HG02571 (cell line): ENCODE results near the gene SLC48A1.

Source experiments
- ATAC-seq: cut with Tn5 transposase; IDR thresholded peaks from one replicate; pipeline ENCODE4 v1.9.1; 2021; ENCODE audit warnings: mild to moderate bottlenecking, moderate library complexity; ENCODE audit not compliant: unreplicated experiment

Gene SLC48A1

GRCh38 chr12:47776471-47777143 is 3.6 kb downstream of the SLC48A1 start:
- ATAC-seq, result no peak

- ATAC-seq, result no peak
These were observed 4.1 kb downstream of the SLC48A1 start for GRCh38 chr12:47777151-47777550.

- ATAC-seq, result no peak
These were observed 4.9 kb downstream of the SLC48A1 start for GRCh38 chr12:47777741-47778558.

GRCh38 chr12:47778881-47779280 is 5.8 kb downstream of the SLC48A1 start:
- ATAC-seq, result no peak

GRCh38 chr12:47779301-47779942 is 6.4 kb downstream of the SLC48A1 start:
- peak; percentile 69 for ATAC-seq

- no peak for ATAC-seq
These were observed 7.0 kb downstream of the SLC48A1 start for GRCh38 chr12:47779943-47780504.

GRCh38 chr12:47781479-47782371 is 8.7 kb downstream of the SLC48A1 start:
- ATAC-seq, result no peak

- ATAC-seq, result no peak
These were observed 9.3 kb downstream of the SLC48A1 start for GRCh38 chr12:47782372-47782770.

GRCh38 chr12:47783024-47783755 is 10.2 kb downstream of the SLC48A1 start:
- no peak for ATAC-seq

- ATAC-seq, result no peak
These were observed 11.1 kb downstream of the SLC48A1 start for GRCh38 chr12:47783821-47784819.

GRCh38 chr12:47785036-47785886 is 12.2 kb downstream of the SLC48A1 start:
- ATAC-seq, result no peak

- no peak for ATAC-seq
These were observed 13.0 kb downstream of the SLC48A1 start for GRCh38 chr12:47785887-47786661.

GRCh38 chr12:47786662-47787280 is 13.7 kb downstream of the SLC48A1 start:
- no peak for ATAC-seq

GRCh38 chr12:47787596-47788319 is 14.7 kb downstream of the SLC48A1 start:
- ATAC-seq, result no peak

GRCh38 chr12:47789141-47789540 is 16.1 kb downstream of the SLC48A1 start:
- ATAC-seq, result no peak
